ENCODE measurements around the gene OPA1.

OPA1 gene

DNA sequence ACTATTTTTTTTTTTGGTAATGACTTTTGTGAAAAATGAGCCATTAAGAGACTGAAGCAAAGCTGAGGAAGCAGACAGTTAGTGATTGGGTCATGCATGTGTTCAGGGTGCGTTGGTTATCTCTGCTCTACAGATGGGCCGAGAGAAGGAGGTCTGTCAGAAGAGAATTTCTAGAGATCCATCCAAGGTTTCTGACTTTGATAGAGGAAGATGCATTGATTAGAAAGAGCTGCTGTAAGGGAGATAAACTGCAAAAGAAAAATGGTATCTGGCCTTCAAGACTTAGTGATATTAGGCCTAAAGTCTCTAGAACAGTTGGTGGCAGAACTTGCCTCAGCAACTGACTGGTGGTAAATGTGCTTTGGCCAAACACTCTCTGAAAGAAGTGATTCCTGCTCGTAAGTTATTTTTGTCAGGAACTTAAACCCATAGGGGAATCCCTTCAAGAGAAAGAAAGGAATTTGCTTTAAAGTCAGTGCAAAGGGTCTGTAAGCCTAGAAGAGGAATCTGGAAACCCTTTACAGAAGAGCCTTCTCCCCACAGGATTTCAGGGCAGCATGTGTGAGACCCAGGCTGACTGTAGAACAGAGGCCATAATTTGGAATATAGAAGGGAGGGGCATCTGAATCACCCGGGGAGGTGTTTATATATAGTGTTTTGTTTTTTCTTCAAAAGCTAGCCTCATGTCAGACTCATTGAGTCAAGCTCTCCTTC lies 67.8 kb downstream of the OPA1 start:
- H3K27me3 ChIP-seq (ENCODE audit: low read depth, low read length) = no peaks in the 10 kb centered on the region
- H3K4me2 ChIP-seq (ENCODE audit: low read length) = no peak overlapping the region
- no peaks in the 10 kb centered on the region for H3K4me1 ChIP-seq (ENCODE audit: low read length)
- no peak overlapping the region for H3K9ac ChIP-seq (ENCODE audit: low read length)
- H3K36me3 ChIP-seq (replicated peaks; ENCODE audit: low read depth, low read length) = peaks cover 27% of the 10 kb centered on the region
- H2AFZ ChIP-seq (ENCODE audit: low read depth, low read length) = no peak overlapping the region
- H3K27ac ChIP-seq (ENCODE audit: low read length) = no peak overlapping the region
- no peak overlapping the region for H3K4me3 ChIP-seq (ENCODE audit: low read length)
- H4K20me1 ChIP-seq (ENCODE audit: insufficient read depth, low read length) = no peaks in the 10 kb centered on the region
- no peaks in the 10 kb centered on the region for H3K9me3 ChIP-seq (ENCODE audit: insufficient read depth, low read length)
- no peaks in the 10 kb centered on the region for H3K79me2 ChIP-seq (ENCODE audit: low read length)
- TF ChIP-seq, protein P1, sequence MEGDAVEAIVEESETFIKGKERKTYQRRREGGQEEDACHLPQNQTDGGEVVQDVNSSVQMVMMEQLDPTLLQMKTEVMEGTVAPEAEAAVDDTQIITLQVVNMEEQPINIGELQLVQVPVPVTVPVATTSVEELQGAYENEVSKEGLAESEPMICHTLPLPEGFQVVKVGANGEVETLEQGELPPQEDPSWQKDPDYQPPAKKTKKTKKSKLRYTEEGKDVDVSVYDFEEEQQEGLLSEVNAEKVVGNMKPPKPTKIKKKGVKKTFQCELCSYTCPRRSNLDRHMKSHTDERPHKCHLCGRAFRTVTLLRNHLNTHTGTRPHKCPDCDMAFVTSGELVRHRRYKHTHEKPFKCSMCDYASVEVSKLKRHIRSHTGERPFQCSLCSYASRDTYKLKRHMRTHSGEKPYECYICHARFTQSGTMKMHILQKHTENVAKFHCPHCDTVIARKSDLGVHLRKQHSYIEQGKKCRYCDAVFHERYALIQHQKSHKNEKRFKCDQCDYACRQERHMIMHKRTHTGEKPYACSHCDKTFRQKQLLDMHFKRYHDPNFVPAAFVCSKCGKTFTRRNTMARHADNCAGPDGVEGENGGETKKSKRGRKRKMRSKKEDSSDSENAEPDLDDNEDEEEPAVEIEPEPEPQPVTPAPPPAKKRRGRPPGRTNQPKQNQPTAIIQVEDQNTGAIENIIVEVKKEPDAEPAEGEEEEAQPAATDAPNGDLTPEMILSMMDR (IDR thresholded peaks at IDR 0.05; ENCODE audit: low read depth, low read length) = no peak
- no peak for TF ChIP-seq EZH2phosphoT487 (IDR thresholded peaks at IDR 0.05; ENCODE audit: low read depth)

DNA sequence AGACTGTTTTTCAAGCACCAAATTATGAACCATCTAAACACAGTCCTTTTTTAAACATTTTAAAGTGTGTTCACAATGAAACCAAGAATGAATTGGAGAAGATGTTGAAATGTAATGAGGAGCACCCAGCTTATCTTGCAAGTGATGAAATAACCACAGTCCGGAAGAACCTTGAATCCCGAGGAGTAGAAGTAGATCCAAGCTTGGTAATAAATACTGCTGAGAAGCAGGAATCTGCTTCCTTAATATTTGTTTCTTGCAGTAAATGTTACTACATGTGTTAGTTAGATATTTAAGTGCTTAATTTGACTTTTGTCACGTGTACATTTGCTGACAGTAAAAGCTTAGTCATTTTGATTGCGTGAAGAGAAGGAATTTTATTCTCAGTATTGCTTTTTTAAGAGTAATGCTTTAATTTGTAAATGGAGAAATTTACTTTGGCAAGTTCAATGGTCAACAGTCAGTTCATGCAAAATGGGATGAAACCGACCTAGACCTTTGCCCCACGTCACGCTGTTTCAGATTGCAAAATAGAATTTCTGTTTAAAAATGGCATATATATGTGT lies 69.8 kb downstream of the OPA1 start:
- Histone ChIP-seq H4K20me1 (ENCODE audit: insufficient read depth, low read length) (no peaks in the 10 kb centered on the region), H3K36me3 (replicated peaks; ENCODE audit: low read depth, low read length) (peaks cover 19% of the 10 kb centered on the region), H3K27me3 (ENCODE audit: low read depth, low read length) (no peaks in the 10 kb centered on the region), H3K9ac (ENCODE audit: low read length) (no peak overlapping the region), H3K27ac (ENCODE audit: low read length) (no peak overlapping the region), H3K4me2 (ENCODE audit: low read length) (no peak overlapping the region), H3K4me1 (ENCODE audit: low read length) (no peaks in the 10 kb centered on the region), H3K9me3 (ENCODE audit: insufficient read depth, low read length) (no peaks in the 10 kb centered on the region), H3K4me3 (ENCODE audit: low read length) (no peak overlapping the region), H3K79me2 (ENCODE audit: low read length) (no peaks in the 10 kb centered on the region), H2AFZ (ENCODE audit: low read depth, low read length) (no peak overlapping the region)
- no peak for TF ChIP-seq EZH2phosphoT487 (IDR thresholded peaks at IDR 0.05; ENCODE audit: low read depth)
- TF ChIP-seq, protein P1 (IDR thresholded peaks at IDR 0.05; ENCODE audit: low read depth, low read length) = no peak

DNA sequence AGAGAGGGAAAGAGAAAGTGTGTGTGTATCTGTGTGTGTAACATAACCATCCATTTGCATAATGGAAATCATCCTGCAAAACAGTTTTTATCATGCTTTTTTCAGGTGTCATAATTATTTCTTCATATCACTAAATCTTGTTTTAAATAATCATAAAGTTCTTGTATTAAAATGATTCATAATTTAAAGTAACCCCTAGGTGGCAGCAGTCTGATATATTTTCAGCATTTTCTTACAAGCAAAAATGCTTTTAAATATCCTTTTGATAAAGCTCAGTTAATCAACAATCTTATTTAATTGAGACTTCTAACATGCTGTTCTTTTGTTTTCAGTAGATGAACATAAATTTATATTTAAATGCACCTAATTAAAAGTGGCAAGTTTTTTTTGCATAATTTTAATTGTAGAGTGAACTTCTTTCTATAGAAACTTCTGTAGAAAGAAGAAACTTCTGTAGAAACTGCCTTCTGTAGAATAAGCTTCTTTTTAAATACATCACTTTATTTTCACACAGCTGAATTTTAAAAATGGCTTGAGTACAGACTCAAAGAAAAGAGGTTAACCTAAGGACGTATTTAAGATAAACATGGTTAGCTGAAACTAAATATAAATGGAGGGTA lies 72.5 kb downstream of the OPA1 start:
- Histone ChIP-seq H3K79me2 (ENCODE audit: low read length) (no peaks in the 10 kb centered on the region), H3K4me1 (ENCODE audit: low read length) (no peaks in the 10 kb centered on the region), H3K9me3 (ENCODE audit: insufficient read depth, low read length) (no peaks in the 10 kb centered on the region), H2AFZ (ENCODE audit: low read depth, low read length) (no peak overlapping the region), H3K36me3 (replicated peaks; ENCODE audit: low read depth, low read length) (peaks cover 23% of the 10 kb centered on the region), H3K9ac (ENCODE audit: low read length) (no peak overlapping the region), H3K27me3 (ENCODE audit: low read depth, low read length) (no peaks in the 10 kb centered on the region), H3K4me2 (ENCODE audit: low read length) (no peak overlapping the region), H4K20me1 (ENCODE audit: insufficient read depth, low read length) (no peaks in the 10 kb centered on the region), H3K4me3 (ENCODE audit: low read length) (no peak overlapping the region), H3K27ac (ENCODE audit: low read length) (no peak overlapping the region)
- no peak for TF ChIP-seq EZH2phosphoT487 (IDR thresholded peaks at IDR 0.05; ENCODE audit: low read depth)
- TF ChIP-seq, protein P1 (IDR thresholded peaks at IDR 0.05; ENCODE audit: low read depth, low read length) = peak; percentile 70

DNA sequence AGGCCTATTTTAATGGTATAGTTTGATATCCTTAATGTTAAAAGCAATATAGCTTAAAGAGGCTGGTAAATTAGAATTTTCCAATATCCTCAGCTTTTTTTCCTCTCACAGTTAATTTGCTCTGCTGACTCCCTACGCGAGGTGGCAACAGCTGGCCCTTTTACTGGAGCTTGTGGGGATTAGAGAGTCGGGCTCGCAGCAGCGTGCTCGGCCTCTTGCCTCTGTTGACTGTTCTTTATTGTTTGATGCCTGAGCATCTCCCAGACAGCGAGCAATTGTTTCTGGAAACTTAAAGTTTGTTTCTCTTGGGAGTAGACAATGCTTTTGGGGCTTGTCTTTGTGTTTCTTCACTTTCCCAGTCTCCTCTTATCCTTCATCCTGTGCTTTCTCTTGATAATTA lies 80.8 kb downstream of the OPA1 start:
- H3K4me2 ChIP-seq (ENCODE audit: low read length) = no peak overlapping the region
- peaks cover 9% of the 10 kb centered on the region for H3K4me1 ChIP-seq (ENCODE audit: low read length)
- H3K27ac ChIP-seq (ENCODE audit: low read length) = no peak overlapping the region
- H3K9ac ChIP-seq (ENCODE audit: low read length) = no peak overlapping the region
- TF ChIP-seq, protein P1 (IDR thresholded peaks at IDR 0.05; ENCODE audit: low read depth, low read length) = no peak
- TF ChIP-seq EZH2phosphoT487 (IDR thresholded peaks at IDR 0.05; ENCODE audit: low read depth) = no peak
- H3K4me3 ChIP-seq (ENCODE audit: low read length) = no peak overlapping the region
- H2AFZ ChIP-seq (ENCODE audit: low read depth, low read length) = no peak overlapping the region
- peaks cover 24% of the 10 kb centered on the region for H3K36me3 ChIP-seq (replicated peaks; ENCODE audit: low read depth, low read length)
- no peaks in the 10 kb centered on the region for H3K79me2 ChIP-seq (ENCODE audit: low read length)
- no peaks in the 10 kb centered on the region for H3K27me3 ChIP-seq (ENCODE audit: low read depth, low read length)
- H4K20me1 ChIP-seq (ENCODE audit: insufficient read depth, low read length) = peaks cover 24% of the 10 kb centered on the region
- no peaks in the 10 kb centered on the region for H3K9me3 ChIP-seq (ENCODE audit: insufficient read depth, low read length)
